Coronary artery (tissue), 2 donors: Measurements from ENCODE around the gene SLC7A14.

Source experiments
- DNase-seq: peaks from one replicate; pipeline ENCODE4 v3.0.0-alpha.2; 2017; ENCODE audit warnings: low spot score
- H3K27ac ChIP-seq, 2 donors: fragments of 200-600 bp; sonication (generic); one replicate each; pipeline ENCODE4 v1.5.1; 2016 to 2019
- H3K4me3 ChIP-seq: fragments of 200-600 bp; sonication (generic); 2 replicates; pipeline ENCODE4 v1.5.1; 2016; ENCODE audit warnings: mild to moderate bottlenecking, moderate library complexity
- CTCF ChIP-seq: fragments of 200-600 bp; sonication (generic); IDR thresholded peaks from one replicate; pipeline ENCODE4 v1.5.1; 2019; ENCODE audit warnings: antibody characterized with exemption

SLC7A14 gene

GRCh38 chr3:170496026-170496867 lies 89.6 kb downstream of the SLC7A14 start:
- TF ChIP-seq CTCF, result no peak
- DNase-seq, result no peak
- Histone ChIP-seq H3K27ac (no peak overlapping the region), H3K4me3 (no peak overlapping the region)

GRCh38 chr3:170494766-170495165 lies 91.1 kb downstream of the SLC7A14 start:
- Histone ChIP-seq H3K4me3 (no peak overlapping the region), H3K27ac (no peak overlapping the region)
- no peak for TF ChIP-seq CTCF
- DNase-seq, result no peak

GRCh38 chr3:170493712-170494182 lies 92.1 kb downstream of the SLC7A14 start:
- peak overlapping the region in 1 of 2 donors; percentile 54 for H3K27ac ChIP-seq
- no peak for TF ChIP-seq CTCF
- no peak for DNase-seq

GRCh38 chr3:170491901-170492300 lies 94.0 kb downstream of the SLC7A14 start:
- no peak overlapping the region for H3K27ac ChIP-seq
- DNase-seq, result no peak
- no peak for TF ChIP-seq CTCF
- H3K4me3 ChIP-seq, result no peak overlapping the region

More at GRCh38 chr3:170493712-170494182, 92.1 kb downstream of the SLC7A14 start:
- H3K4me3 ChIP-seq, result no peak overlapping the region

- TF ChIP-seq CTCF, result no peak
- DNase-seq, result no peak
- Histone ChIP-seq H3K27ac (no peak overlapping the region), H3K4me3 (no peak overlapping the region)
Observed at GRCh38 chr3:170490828-170491560, 94.9 kb downstream of the SLC7A14 start.

GRCh38 chr3:170488802-170489201 lies 97.1 kb downstream of the SLC7A14 start:
- H3K4me3 ChIP-seq, result no peak overlapping the region
- DNase-seq, result no peak
- H3K27ac ChIP-seq, result no peak overlapping the region
- TF ChIP-seq CTCF, result no peak
